Measurements from ENCODE around the gene GSX1.
"Not testable (repeated sequence)": the region's sequence is repeated elsewhere in the genome, so short reads cannot be mapped to it uniquely, and the experiment has no call there.

GSX1 gene

GRCh38 chr13:27794921-27795717 is 2.8 kb downstream of the GSX1 start:
- no peak for DNase-seq

- DNase-seq, result no peak
These were observed 3.4 kb downstream of the GSX1 start for GRCh38 chr13:27795718-27796019.

- DNase-seq, result no peak
These were observed 4.4 kb downstream of the GSX1 start for GRCh38 chr13:27796544-27797227.

- DNase-seq, result no peak
These were observed 4.9 kb downstream of the GSX1 start for GRCh38 chr13:27797228-27797624.

GRCh38 chr13:27806744-27807387 is 14.6 kb downstream of the GSX1 start:
- DNase-seq, result no peak

- DNase-seq, result no peak
These were observed 16.7 kb downstream of the GSX1 start for GRCh38 chr13:27808851-27809550.

- DNase-seq, result no peak
These were observed 17.7 kb downstream of the GSX1 start for GRCh38 chr13:27810009-27810408.

- no peak for DNase-seq
These were observed 18.2 kb downstream of the GSX1 start for GRCh38 chr13:27810461-27810860.

GRCh38 chr13:27813826-27814225 is 21.5 kb downstream of the GSX1 start:
- DNase-seq, result no peak

GRCh38 chr13:27817832-27818231 is 25.5 kb downstream of the GSX1 start:
- not testable (repeated sequence) for DNase-seq

GRCh38 chr13:27820524-27821482 is 28.5 kb downstream of the GSX1 start:
- DNase-seq, result no peak

GRCh38 chr13:27821566-27821965 is 29.3 kb downstream of the GSX1 start:
- DNase-seq, result no peak

GRCh38 chr13:27822258-27822872 is 30.1 kb downstream of the GSX1 start:
- DNase-seq, result no peak

- no peak for DNase-seq
These were observed 30.6 kb downstream of the GSX1 start for GRCh38 chr13:27822873-27823311.

- no peak for DNase-seq
These were observed 31.8 kb downstream of the GSX1 start for GRCh38 chr13:27824121-27824520.

GRCh38 chr13:27825072-27825471 is 32.8 kb downstream of the GSX1 start:
- DNase-seq, result no peak

- peak in 1 of 2 experiments; percentile 55 for DNase-seq
These were observed 34.4 kb downstream of the GSX1 start for GRCh38 chr13:27826379-27827353.

- no peak for DNase-seq
These were observed 35.4 kb downstream of the GSX1 start for GRCh38 chr13:27827646-27828045.

- DNase-seq, result no peak
These were observed 37.7 kb downstream of the GSX1 start for GRCh38 chr13:27830010-27830409.

- DNase-seq, result no peak
These were observed 40.9 kb downstream of the GSX1 start for GRCh38 chr13:27833206-27833605.

Data from cerebellar nuclear complex (tissue), 1 donor.